Measurements from ENCODE around the gene RAET1E. TPM values are rescaled to one million over a fixed set of nuclear protein-coding genes. Genes with fewer than 3 reads are reported as not detected.

Gene RAET1E, protein sequence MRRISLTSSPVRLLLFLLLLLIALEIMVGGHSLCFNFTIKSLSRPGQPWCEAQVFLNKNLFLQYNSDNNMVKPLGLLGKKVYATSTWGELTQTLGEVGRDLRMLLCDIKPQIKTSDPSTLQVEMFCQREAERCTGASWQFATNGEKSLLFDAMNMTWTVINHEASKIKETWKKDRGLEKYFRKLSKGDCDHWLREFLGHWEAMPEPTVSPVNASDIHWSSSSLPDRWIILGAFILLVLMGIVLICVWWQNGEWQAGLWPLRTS
- total RNA-seq: 6.0 and 16.4 TPM in 2 replicates

DNA sequence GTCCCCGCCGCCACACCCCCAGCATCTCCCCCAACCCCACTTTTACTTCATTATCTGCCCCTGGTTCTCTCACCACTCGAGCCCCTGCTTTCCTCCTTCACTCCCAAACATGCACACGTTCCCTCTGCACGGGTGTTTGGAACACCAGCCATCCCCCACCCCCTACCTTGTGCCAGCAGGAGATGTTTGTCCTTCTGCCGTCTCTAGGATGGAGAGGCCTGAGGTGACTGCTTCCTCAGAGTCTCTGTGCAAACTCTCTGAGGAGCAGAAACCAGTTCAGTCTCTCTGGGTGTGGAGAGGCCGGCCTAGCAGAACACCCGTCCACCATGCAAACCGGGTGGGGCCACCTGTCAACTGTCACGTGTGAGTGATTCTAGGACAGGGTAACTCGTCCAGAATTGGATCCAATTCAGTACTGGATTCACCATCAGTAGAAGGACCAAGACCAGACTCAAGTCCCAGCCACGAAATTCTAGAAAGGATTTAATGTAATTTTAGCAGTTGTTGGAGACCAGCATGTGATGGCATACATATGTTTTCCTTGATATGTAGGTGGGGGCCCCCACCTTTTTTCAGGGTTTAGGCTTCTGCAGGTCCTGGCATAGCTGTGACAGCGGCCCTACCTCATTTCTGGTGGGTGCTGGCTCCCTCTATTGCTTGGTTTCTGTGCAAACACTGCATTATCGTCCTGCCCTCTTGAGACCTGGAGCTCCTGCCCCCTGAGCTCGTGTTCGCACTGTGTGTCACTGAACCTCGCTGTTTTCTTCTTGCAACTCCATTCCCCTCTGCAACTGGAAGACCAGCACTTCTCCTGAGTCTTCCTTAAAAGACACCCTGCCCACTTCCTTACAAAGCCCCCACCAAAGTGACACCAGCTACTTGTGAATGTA is at the start of gene RAET1E:
Gene RAET1E, minus strand, starts transcription at position 259 of the 890 bp plus-strand sequence. CDS start 7,212 bp downstream, outside the sequence.

DNA sequence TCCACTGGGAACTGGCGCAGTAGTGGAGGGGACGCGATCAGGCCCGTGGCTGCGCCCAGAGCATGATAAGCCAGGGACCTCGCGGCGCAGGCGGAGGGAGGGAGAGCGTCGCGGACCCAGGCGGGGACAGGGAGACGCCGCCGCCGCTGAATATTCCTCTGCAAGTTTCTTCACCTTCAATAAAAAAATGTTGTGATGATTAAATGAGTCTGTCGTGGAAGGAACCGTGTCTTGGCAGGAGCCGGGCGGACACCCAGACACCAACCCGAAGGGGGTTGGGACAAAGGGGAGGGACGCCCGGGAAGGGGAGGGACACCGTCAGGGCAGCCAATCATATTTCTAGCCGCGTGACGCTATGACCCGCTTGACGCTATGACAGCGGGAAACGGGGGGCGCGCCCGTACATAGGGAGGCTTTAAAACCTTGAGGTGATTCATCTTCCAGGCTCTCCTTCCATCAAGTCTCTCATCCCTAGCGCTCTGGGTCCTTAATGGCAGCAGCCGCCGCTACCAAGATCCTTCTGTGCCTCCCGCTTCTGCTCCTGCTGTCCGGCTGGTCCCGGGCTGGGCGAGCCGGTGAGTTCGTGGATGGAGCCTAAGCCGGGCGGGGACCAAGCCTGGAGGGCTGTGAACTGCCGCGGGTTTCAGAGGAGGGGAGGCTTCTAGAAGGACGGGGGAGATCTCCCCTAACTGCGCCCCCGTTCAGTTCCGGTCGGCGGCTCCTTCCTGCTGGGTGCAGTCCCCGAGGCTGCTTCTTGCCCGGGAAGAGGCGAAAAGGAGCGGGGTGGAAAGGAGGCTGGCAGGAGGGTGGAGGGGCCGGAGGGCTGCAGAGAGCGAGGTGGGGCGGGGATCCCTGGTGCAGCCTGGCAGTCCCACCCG is 43.9 kb upstream of the RAET1E start, which contains the start of gene ULBP2:
Gene ULBP2, plus strand, starts transcription at position 432 of the 878 bp plus-strand sequence. Its CDS starts 59 bp downstream, at position 491.

DNA sequence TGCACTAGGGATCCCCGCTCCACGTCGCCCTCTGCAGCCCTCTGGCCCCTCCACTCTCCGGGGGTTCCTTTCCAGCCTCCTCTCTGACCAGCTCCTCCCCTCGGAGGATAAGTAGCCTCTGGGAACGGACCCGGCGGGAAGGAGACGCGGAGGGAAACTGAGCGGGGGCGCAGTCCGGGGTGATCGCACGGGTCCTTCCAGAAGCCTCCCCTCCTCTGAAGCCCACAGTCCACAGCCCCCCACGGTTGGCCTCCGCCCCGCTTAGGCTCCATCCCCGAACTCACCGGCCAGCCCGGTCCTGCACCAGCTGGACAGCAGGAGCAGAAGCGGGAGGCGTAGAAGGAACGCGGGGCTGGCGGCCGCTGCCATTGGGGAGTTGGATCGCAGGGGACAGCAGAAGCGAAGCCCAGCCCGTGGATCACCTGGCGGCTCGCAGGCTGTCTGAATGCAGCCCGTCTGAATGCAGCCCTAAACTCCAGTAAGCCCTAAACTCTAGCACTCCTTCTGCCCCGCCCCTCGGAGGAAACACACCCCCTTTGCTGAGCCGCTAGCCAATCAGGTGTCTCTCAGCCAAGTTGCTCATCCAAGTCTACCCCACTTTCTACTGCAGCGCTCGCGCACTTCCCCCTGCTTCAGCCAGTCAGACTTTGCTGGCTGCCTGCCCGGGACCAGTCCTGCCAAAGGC is 24.9 kb upstream of the RAET1E start, which contains the start of gene RAET1G:
Gene RAET1G, minus strand, starts transcription at position 480 of the 685 bp plus-strand sequence. Its CDS starts 111 bp downstream, at position 369.

DNA sequence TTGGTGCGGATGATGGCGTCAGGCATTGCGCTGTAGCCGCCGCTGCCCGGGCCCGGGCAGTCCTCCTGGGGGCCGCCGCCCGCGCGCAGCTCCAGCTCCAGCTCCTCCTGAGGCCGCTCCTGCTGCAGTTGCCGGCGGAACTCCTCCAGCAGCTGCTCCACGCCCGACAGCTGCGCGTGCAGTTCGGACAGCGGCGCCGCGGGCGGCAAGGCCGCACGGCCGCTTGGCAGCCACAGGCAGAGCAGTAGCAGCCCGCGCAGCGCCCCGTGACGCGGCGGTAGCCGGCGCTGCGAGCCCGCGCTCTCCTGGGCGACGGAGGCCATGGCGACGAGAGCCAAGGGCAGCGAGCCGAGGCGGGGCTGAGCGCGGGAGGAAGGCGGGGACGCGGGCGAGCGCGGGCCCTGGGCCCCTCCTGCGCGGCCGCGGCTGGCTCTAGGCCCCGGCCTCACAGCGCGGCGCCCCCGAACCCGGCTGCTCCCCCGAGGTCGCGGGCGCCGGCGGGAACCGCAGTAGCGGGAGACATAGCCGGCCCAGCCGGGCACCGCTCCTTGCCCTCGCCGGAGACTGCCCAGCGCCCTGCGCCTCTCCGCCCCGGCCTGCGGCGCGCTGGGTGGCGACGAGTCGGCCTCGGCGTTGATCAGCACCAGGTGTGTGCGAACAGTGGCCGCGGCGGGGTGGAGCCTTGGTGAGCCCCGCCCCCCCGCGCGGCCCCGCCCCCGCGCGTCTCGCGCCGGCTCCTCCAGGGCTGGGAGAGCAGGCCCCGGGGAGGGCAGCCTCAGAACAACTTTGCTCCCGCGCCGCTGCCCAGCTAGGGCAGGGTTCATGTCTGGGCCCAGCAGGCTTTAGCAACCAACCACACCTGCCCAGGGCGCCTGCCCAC is 34.0 kb downstream of the RAET1E start, which contains the start of gene LRP11:
Gene LRP11, minus strand, starts transcription at position 662 of the 880 bp plus-strand sequence. Its CDS starts 339 bp downstream, at position 323.

Other genes starting within 250 kb of the RAET1E start
- gene KATNA1, start 249.4 kb downstream of the RAET1E start, total RNA-seq: 17.5 and 27.5 TPM in 2 replicates
- gene LATS1, start 180.0 kb downstream of the RAET1E start, total RNA-seq: 7.2 and 12.4 TPM in 2 replicates
- 19.0 and 19.6 TPM in 2 replicates for gene NUP43, start 151.6 kb downstream of the RAET1E start, total RNA-seq
- gene PCMT1, start 148.4 kb downstream of the RAET1E start, total RNA-seq: 129 and 183 TPM in 2 replicates
- 160 and 262 TPM in 2 replicates for gene LRP11, start 33.8 kb downstream of the RAET1E start, total RNA-seq
- gene RAET1G, start 25.0 kb upstream of the RAET1E start, total RNA-seq: 19.5 and 41.3 TPM in 2 replicates
- 3.6 and 11.1 TPM in 2 replicates for gene ULBP2, start 43.9 kb upstream of the RAET1E start, total RNA-seq
- gene ULBP1, start 65.8 kb upstream of the RAET1E start, total RNA-seq: 0.96 and 1.5 TPM in 2 replicates
- gene RAET1L, start 127.4 kb upstream of the RAET1E start, total RNA-seq: 2.3 and 9.4 TPM in 2 replicates
- gene ULBP3, start 171.0 kb upstream of the RAET1E start, total RNA-seq: 4.0 and 18.3 TPM in 2 replicates
- gene PPP1R14C, start 244.9 kb upstream of the RAET1E start, total RNA-seq: 89.9 and 169 TPM in 2 replicates